A549 (cell line): ENCODE results near the gene CRYBB2.

Source experiments
- CTCF ChIP-seq: fragments of >200 bp; sonication (Bioruptor Twin); formaldehyde crosslinking; IDR thresholded peaks from 3 replicates; pipeline ENCODE4 v1.5.1; 2016
- HDAC2 ChIP-seq: fragments of 200-600 bp; sonication (generic); IDR thresholded peaks from 2 replicates; pipeline ENCODE4 v1.6.1; 2016
- PBX3 ChIP-seq: IDR thresholded peaks from 2 replicates; pipeline ENCODE4 v1.6.1; 2012
- POLR2A ChIP-seq: IDR thresholded peaks from 2 replicates; pipeline ENCODE4 v1.6.1; 2012; ENCODE audit warnings: mild to moderate bottlenecking, low read length
- RAD21 ChIP-seq, 2 experiments: fragments of >200 bp in 1 of 2; sonication (Bioruptor Twin) in 1 of 2; formaldehyde crosslinking in 1 of 2; IDR thresholded peaks in 1 of 2; conservative IDR thresholded peaks in 1 of 2; 2 replicates in 1 of 2; 3 replicates in 1 of 2; pipeline ENCODE4 v1.6.1; 2012 to 2018; ENCODE audit warnings: inconsistent platforms in 1 of 2
- REST ChIP-seq: fragments of 200-600 bp; sonication (generic); IDR thresholded peaks from 2 replicates; pipeline ENCODE4 v1.6.1; 2016; ENCODE audit warnings: antibody characterized with exemption, mild to moderate bottlenecking, moderate library complexity
- RFX5 ChIP-seq: fragments of 450-650 bp; IDR thresholded peaks from 2 replicates; pipeline ENCODE4 v1.7.1; 2014; ENCODE audit warnings: antibody characterized with exemption, mild to moderate bottlenecking, moderate library complexity
- USF2 ChIP-seq: fragments of 450-650 bp; IDR thresholded peaks from 2 replicates; pipeline ENCODE4 v1.6.1; 2014; ENCODE audit warnings: antibody characterized with exemption

GRCh38 chr22:25203082-25203481, 16.4 kb upstream of the CRYBB2 start:
- no peak for TF ChIP-seq HDAC2
- TF ChIP-seq RFX5: no peak
- no peak for TF ChIP-seq CTCF
- no peak for TF ChIP-seq USF2
- no peak for TF ChIP-seq RAD21 (conservative IDR thresholded peaks at IDR 0.05 in 1 of 2, IDR thresholded peaks at IDR 0.05 in 1 of 2)
- TF ChIP-seq PBX3: no peak
- TF ChIP-seq REST: no peak
- no peak for TF ChIP-seq POLR2A
